ENCODE measurements around the gene RUSC1. TPM values are rescaled to one million over a fixed set of nuclear protein-coding genes. Genes with fewer than 3 reads are reported as not detected.
A peak's percentile ranks its signal among the peaks of the same experiment; 100 is the strongest.

Gene RUSC1
- total RNA-seq, 3 donors from 2014 or later: 58.9 to 79.4 (median 60.6) TPM

DNA sequence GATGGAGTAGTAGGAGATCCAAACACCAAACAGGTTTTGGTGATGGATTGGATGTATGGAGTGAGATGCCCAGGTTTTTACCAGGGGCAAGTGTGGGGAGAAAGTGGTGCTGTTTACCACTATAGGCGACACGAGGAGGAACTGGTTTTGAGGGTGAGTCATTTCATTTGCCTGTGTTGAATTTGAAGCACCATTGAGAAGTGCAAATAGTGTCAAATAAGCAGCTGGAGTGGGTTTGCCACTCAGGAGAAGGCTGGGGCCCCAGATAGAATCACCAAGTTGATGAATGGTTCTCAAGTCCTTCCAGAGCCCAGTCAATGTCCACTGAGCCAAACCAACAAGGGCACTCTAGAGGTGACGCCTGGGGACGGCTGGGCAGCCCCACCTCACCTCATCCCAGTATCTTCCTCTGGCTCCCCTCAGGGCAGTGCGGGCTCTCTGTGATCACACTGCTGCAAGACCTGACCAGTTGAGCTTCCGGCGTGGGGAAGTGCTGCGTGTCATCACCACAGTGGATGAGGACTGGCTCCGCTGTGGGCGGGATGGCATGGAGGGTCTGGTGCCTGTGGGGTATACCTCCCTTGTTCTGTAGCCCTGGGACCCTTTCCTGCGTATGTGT, 9.4 kb downstream of the RUSC1 start:
- no peak for ATAC-seq
- intact Hi-C loops (cut with DNase I, micrococcal nuclease): loop anchor here (10.0 kb wide), 2 partner anchors 55 to 75 kb away; partner anchors contain the start of genes CLK2 (in 1 of the 2), ENTREP3 (in 1 of the 2) and HCN3 (in 1 of the 2)
- Histone ChIP-seq H3K4me3 (no peak overlapping the region), H3K4me1 (ENCODE audit: low read depth) (peaks cover 14% of the 10 kb centered on the region), H3K9me3 (no peaks in the 10 kb centered on the region), H3K36me3 (ENCODE audit: low read depth) (peaks cover 3% of the 10 kb centered on the region)
- TF ChIP-seq, protein P1, sequence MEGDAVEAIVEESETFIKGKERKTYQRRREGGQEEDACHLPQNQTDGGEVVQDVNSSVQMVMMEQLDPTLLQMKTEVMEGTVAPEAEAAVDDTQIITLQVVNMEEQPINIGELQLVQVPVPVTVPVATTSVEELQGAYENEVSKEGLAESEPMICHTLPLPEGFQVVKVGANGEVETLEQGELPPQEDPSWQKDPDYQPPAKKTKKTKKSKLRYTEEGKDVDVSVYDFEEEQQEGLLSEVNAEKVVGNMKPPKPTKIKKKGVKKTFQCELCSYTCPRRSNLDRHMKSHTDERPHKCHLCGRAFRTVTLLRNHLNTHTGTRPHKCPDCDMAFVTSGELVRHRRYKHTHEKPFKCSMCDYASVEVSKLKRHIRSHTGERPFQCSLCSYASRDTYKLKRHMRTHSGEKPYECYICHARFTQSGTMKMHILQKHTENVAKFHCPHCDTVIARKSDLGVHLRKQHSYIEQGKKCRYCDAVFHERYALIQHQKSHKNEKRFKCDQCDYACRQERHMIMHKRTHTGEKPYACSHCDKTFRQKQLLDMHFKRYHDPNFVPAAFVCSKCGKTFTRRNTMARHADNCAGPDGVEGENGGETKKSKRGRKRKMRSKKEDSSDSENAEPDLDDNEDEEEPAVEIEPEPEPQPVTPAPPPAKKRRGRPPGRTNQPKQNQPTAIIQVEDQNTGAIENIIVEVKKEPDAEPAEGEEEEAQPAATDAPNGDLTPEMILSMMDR (IDR thresholded peaks at IDR 0.05): no peak
- no peak for DNase-seq

DNA sequence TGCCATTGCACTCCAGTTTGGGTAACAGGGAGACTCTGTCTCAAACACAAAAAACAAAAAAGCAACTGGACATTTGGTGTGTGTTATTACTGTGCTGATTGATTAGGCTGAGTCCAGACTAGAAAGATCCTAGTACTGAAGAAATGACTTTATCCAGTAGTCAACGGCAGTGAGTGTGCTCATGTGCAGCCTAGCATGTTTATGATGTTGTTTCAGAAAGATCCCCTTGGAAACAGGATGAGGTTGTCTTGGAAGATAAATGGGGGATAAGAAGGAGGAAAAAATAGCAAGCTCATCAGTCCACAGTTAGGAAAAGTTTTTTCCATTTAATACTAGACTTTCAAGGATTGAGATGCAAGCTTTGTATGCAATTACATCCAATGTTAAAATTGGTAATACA, 14.3 kb downstream of the RUSC1 start:
- ATAC-seq (no peak), DNase-seq (no peak)
- TF ChIP-seq, protein P1 (IDR thresholded peaks at IDR 0.05): no peak
- H3K36me3 ChIP-seq (ENCODE audit: low read depth): peaks cover 9% of the 10 kb centered on the region
- no peaks in the 10 kb centered on the region for H3K9me3 ChIP-seq
- no peaks in the 10 kb centered on the region for H3K4me1 ChIP-seq (ENCODE audit: low read depth)
- no peak overlapping the region for H3K4me3 ChIP-seq
- intact Hi-C loops (cut with DNase I, micrococcal nuclease): no loop called here

DNA sequence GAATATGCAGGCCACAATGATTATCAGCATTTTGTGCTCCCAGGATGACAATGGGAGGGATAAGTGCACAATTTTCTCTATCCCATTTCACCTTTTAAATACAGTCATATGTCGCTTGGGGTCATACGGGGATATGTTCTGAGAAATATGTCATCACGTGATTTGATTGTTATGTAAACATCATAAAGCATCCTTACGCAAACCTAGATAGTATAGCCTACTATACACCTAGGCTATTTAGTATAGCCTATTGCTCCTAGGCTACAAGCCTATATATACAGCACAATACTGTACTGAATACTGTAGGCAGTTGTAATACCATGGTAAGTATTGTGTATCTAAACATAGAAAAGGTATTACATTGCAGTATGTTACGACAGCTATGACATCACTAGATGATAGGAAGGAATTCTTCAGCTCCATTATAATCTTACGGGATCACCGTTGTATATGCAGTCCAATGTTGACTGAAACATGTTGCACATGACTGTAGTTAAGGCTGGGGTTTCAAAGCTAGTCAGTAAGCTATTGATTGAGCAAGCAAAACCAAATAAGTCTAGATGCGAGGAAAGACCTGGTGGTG, 18.9 kb downstream of the RUSC1 start:
- H3K36me3 ChIP-seq (ENCODE audit: low read depth): peaks cover 18% of the 10 kb centered on the region
- no peak overlapping the region for H3K4me3 ChIP-seq
- DNase-seq (no peak), ATAC-seq (peak; percentile 75)
- intact Hi-C loops (cut with DNase I, micrococcal nuclease): no loop called here
- TF ChIP-seq, protein P1 (IDR thresholded peaks at IDR 0.05): no peak
- H3K9me3 ChIP-seq: no peaks in the 10 kb centered on the region
- H3K4me1 ChIP-seq (ENCODE audit: low read depth): no peaks in the 10 kb centered on the region

DNA sequence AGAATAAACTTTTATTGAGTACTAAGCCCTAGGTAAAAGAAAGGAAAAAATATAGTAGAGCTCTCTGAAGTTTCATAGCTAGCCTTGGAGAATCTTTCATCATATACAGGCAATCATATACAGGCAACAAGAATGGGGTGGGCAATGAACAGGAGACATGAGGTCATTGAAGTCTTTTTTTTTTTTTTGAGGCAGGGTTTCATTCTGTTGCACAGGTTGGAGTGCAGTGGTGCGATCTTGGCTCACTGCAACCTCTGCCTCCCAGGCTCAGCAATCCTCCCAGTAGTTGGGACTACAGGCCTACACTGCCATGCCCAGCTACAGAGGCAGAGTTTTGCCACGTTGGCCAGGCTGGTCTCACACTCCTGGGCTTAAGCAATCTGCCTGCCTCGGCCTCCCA, 22.1 kb downstream of the RUSC1 start:
- Histone ChIP-seq H3K9me3 (no peaks in the 10 kb centered on the region), H3K4me3 (no peak overlapping the region), H3K36me3 (ENCODE audit: low read depth) (peaks cover 19% of the 10 kb centered on the region), H3K4me1 (ENCODE audit: low read depth) (no peaks in the 10 kb centered on the region)
- intact Hi-C loops (cut with DNase I, micrococcal nuclease): no loop called here
- TF ChIP-seq, protein P1 (IDR thresholded peaks at IDR 0.05): no peak
- no peak for DNase-seq
- no peak for ATAC-seq

DNA sequence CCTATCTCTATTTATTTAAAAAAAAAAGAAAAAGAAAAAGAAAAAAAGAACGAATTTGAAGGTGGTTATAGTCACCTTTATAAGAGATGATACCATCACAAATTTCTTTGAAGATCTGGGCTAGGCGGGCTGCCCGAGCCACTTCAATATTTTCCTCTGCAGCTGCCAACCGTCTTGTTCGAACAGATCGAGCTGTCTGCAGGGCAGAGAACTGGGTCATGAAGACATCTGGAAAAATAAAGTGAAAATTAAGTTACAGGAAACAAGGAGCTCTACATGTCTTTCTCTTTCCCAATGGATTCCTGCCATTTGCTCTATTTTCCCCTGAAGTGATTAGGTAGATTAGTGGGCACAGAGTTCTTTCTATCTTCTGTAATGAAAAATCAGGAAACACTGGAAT, 31.9 kb downstream of the RUSC1 start:
- TF ChIP-seq, protein P1 (IDR thresholded peaks at IDR 0.05): no peak
- intact Hi-C loops (cut with DNase I, micrococcal nuclease): no loop called here

More for the DNA sequence above, 31.9 kb downstream of the RUSC1 start:
- no peak for ATAC-seq
- peaks cover 26% of the 10 kb centered on the region for H3K36me3 ChIP-seq (ENCODE audit: low read depth)
- no peak for DNase-seq
- H3K4me3 ChIP-seq: no peak overlapping the region
- H3K9me3 ChIP-seq: no peaks in the 10 kb centered on the region
- no peaks in the 10 kb centered on the region for H3K4me1 ChIP-seq (ENCODE audit: low read depth)

Data from mucosa of descending colon (tissue), 3 donors.